AG04450 (cell line): ENCODE results near the gene IQGAP3. TPM values are rescaled to one million over a fixed set of nuclear protein-coding genes. Genes with fewer than 3 reads are reported as not detected.

ENCODE experiments used
- CTCF ChIA-PET: fragments of 300-600, 350-600 bp; formaldehyde crosslinking; extraction: SDS; loops from one replicate; lab custom pipeline; 2022; ENCODE audit warnings: antibody characterized with exemption, inconsistent platforms; lab: Charles Lee
- POLR2A ChIA-PET: fragments of 350-600 bp; formaldehyde crosslinking; extraction: SDS; loops from one replicate; lab custom pipeline; 2021; ENCODE audit warnings: antibody characterized with exemption, inconsistent platforms; lab: Yijun Ruan, JAX
- DNase-seq: peaks from one replicate; pipeline ENCODE4 v3.0.0-alpha.2; 2011; ENCODE audit warnings: low read depth, low spot score
- H3K27ac ChIP-seq: one replicate; pipeline ENCODE4 v1.5.1; 2012; ENCODE audit warnings: low read depth, low read length, control low read depth
- H3K27me3 ChIP-seq: one replicate; pipeline ENCODE4 v1.6.0; 2012; ENCODE audit warnings: low read length; ENCODE audit not compliant: control insufficient read depth, insufficient read depth
- H3K4me3 ChIP-seq: 2 replicates; pipeline ENCODE4 v1.5.1; 2011; ENCODE audit warnings: mild to moderate bottlenecking, low read depth, low read length, control low read depth
- H3K9me3 ChIP-seq: 2 replicates; pipeline ENCODE4 v1.5.1; 2012; ENCODE audit warnings: low read length; ENCODE audit not compliant: control insufficient read depth, insufficient read depth
- polyA plus RNA-seq: library from polyadenylated mRNA; depleted of rRNA; stranded (reverse); fragments of >200 nt; gene quantifications from 2 replicates; pipeline ENCODE4 v1.2.3, GENCODE V29; 2011
- TF ChIP-seq, protein P1 (sequence below): IDR thresholded peaks from 2 replicates; pipeline ENCODE4 v1.5.1; 2011; ENCODE audit warnings: low read depth, low read length, control low read depth, inconsistent platforms

The IQGAP3 gene
- polyA plus RNA-seq, 1 experiment, result 6.3 TPM

DNA sequence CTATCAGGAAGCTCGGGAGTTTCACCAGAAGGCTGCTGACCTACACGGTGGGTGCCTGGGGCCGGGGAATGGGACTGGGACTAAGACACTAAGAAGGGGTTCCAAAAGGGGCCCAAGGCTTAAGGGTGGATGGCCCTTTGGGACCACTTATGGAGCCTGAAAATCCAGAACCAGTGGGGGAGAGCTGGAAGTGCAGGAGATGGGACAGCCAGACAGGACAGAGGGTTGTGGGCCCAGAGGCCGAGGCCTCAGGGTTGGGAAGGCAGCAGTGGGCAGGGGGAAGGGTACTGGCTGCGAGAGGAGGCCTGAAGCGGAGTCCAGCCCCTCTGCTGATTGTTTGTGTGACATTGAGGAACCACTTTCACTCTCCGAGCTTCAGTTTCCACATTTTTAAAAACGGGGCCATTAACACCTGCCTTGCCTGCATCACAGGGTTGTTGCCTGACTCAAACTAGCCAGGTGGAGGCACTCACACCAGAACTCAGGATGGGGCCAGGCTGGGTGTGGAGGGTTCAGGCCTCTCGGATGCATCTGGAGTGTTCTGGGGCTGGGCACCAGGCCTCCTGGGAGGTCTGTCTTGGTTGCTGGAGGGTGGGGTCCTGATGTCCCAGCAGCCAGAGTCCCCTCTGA is 10.1 kb upstream of the IQGAP3 start:
- peaks cover 23% of the 10 kb centered on the region for H3K27me3 ChIP-seq
- no peaks in the 10 kb centered on the region for H3K9me3 ChIP-seq
- no peak for DNase-seq
- H3K27ac ChIP-seq, result no peak overlapping the region
- no peak overlapping the region for H3K4me3 ChIP-seq
- POLR2A ChIA-PET, result interaction anchor here (0.5 kb wide), 1 partner anchor 21 kb away, joined by 4 read pairs; no protein-coding TSS in a partner anchor
- CTCF ChIA-PET, result interaction anchor here (0.7 to 2.8 kb wide), 6 partner anchors 9 to 197 kb away, joined by 3 to 8 read pairs (median 4); partner anchors contain the start of gene NAXE
- TF ChIP-seq, protein P1, sequence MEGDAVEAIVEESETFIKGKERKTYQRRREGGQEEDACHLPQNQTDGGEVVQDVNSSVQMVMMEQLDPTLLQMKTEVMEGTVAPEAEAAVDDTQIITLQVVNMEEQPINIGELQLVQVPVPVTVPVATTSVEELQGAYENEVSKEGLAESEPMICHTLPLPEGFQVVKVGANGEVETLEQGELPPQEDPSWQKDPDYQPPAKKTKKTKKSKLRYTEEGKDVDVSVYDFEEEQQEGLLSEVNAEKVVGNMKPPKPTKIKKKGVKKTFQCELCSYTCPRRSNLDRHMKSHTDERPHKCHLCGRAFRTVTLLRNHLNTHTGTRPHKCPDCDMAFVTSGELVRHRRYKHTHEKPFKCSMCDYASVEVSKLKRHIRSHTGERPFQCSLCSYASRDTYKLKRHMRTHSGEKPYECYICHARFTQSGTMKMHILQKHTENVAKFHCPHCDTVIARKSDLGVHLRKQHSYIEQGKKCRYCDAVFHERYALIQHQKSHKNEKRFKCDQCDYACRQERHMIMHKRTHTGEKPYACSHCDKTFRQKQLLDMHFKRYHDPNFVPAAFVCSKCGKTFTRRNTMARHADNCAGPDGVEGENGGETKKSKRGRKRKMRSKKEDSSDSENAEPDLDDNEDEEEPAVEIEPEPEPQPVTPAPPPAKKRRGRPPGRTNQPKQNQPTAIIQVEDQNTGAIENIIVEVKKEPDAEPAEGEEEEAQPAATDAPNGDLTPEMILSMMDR, result no peak

DNA sequence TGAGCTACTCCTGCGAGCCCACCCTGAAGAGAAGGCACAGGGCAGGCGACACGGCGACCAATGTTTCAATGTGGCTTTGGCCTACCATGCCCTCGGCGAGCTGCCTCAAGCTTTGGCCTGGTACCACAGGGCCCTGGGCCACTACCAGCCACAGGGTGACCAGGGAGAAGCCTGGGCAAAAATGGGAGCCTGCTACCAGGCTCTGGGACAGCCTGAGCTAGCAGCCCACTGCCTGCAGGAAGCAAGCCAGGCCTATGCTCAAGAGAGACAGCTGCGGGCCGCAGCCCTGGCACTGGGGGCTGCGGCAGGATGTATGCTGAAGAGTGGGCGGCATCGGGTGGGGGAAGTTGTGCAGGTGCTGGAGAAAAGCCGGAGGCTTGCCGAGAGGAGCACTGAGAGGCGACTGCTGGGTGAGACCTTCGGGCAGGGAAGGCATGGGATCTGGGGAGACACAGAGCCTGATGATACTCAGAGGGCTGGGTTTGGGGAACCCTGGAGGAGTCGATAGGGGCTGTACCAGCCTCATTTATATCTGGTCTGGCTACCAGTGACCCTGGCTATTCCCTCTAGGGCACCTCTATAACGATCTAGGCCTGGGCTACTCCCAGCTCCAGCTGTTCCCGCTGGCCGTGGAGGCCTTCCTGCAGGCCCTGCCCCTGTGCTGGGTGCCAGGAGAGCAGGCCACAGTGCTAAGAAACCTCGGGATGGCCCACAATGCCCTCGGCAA is 9.5 kb upstream of the IQGAP3 start:
- POLR2A ChIA-PET, result no interaction called here
- no peak for DNase-seq
- Histone ChIP-seq H3K9me3 (no peaks in the 10 kb centered on the region), H3K4me3 (no peak overlapping the region), H3K27ac (no peak overlapping the region), H3K27me3 (peaks cover 23% of the 10 kb centered on the region)
- TF ChIP-seq, protein P1, result no peak
- CTCF ChIA-PET, result interaction anchor here (0.7 to 2.8 kb wide), 7 partner anchors 10 to 196 kb away, joined by 3 to 8 read pairs (median 3); partner anchors contain the start of gene NAXE

DNA sequence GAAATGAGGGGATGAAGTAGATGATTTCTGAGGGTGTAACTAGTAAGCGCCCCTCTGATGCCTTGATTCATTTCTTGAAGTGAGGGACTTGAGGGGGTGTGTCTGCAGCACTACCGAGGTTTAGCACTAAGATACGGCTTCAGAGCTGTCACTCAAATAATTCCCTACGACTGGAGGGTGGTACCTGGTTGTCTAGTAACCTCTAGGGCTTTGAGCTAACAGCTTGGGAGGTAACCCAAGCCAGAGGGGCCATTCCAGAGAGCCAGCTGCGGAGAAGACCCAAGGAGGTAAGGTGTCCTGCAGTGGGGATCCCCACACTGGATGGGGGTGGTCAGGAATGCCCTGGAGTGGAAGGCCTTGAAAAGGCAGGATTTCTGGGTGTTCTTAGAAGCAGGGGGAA is 7.1 kb upstream of the IQGAP3 start, which contains the start of gene TTC24:
TSS of gene TTC24 (plus strand) at position 252 of the 400 bp plus-strand sequence. CDS start 1,642 bp downstream, outside the sequence.
- Histone ChIP-seq H3K4me3 (no peak within 1 kb of the TSS), H3K27me3 (peaks cover 16% of the 10 kb centered on the region), H3K9me3 (no peaks in the 10 kb centered on the region), H3K27ac (no peak within 1 kb of the TSS)
- CTCF ChIA-PET, result interaction anchor here (0.7 to 1.2 kb wide), 3 partner anchors 29 to 681 kb away, joined by 6 to 7 read pairs (median 6); no protein-coding TSS in a partner anchor
- no peak for DNase-seq
- POLR2A ChIA-PET, result no interaction called here
- TF ChIP-seq, protein P1, result no peak

GRCh38 chr1:156578055-156578454 is 5.7 kb upstream of the IQGAP3 start:
- TF ChIP-seq, protein P1, result no peak

More at GRCh38 chr1:156578055-156578454, 5.7 kb upstream of the IQGAP3 start:
- no peak overlapping the region for H3K4me3 ChIP-seq
- no peaks in the 10 kb centered on the region for H3K9me3 ChIP-seq
- H3K27me3 ChIP-seq, result peaks cover 19% of the 10 kb centered on the region
- H3K27ac ChIP-seq, result no peak overlapping the region
- ChIA-PET CTCF (interaction anchor here (0.7 kb wide), 1 partner anchor 13 kb away, joined by 3 read pairs; no protein-coding TSS in a partner anchor), POLR2A (no interaction called here)
- no peak for DNase-seq
